Progenitor cell of endocrine pancreas (in vitro differentiated cells): ENCODE measurements around the gene CCM2L. TPM values are rescaled to one million over a fixed set of nuclear protein-coding genes. Genes with fewer than 3 reads are reported as not detected.

Source experiments
- DNase-seq: peaks from one replicate; pipeline ENCODE4 v3.0.0; 2021; ENCODE audit warnings: low spot score; ENCODE audit not compliant: unreplicated experiment
- H3K27ac Mint-ChIP-seq: 2 replicates; pipeline ENCODE4 v1.8.0; 2021; ENCODE audit warnings: mild to moderate bottlenecking, moderate library complexity, mixed read lengths
- H3K27me3 Mint-ChIP-seq: 2 replicates; pipeline ENCODE4 v1.8.0; 2021; ENCODE audit warnings: mixed read lengths
- H3K36me3 Mint-ChIP-seq: 2 replicates; pipeline ENCODE4 v1.8.0; 2022; ENCODE audit warnings: mixed read lengths; ENCODE audit not compliant: insufficient read depth
- H3K4me1 Mint-ChIP-seq: 2 replicates; pipeline ENCODE4 v1.8.0; 2021; ENCODE audit warnings: low read depth, mixed read lengths
- H3K4me3 Mint-ChIP-seq: 2 replicates; pipeline ENCODE4 v1.8.0; 2021; ENCODE audit warnings: low read depth, mild to moderate bottlenecking, moderate library complexity, mixed read lengths
- H3K9me3 Mint-ChIP-seq: 2 replicates; pipeline ENCODE4 v1.8.0; 2021; ENCODE audit warnings: low read depth, mixed read lengths
- total RNA-seq: library from RNA; stranded (reverse); gene quantifications from 2 replicates; pipeline ENCODE4 v1.2.1, GENCODE V29; 2021
- TF ChIP-seq, protein P1 (sequence below): fragments of 200-600 bp; sonication (generic); IDR thresholded peaks from one replicate; pipeline ENCODE4 v1.5.0; 2021; ENCODE audit warnings: antibody characterized with exemption, mild to moderate bottlenecking; ENCODE audit not compliant: unreplicated experiment

Gene CCM2L
- total RNA-seq, 1 donor from 2014 or later: 1.3 TPM

DNA sequence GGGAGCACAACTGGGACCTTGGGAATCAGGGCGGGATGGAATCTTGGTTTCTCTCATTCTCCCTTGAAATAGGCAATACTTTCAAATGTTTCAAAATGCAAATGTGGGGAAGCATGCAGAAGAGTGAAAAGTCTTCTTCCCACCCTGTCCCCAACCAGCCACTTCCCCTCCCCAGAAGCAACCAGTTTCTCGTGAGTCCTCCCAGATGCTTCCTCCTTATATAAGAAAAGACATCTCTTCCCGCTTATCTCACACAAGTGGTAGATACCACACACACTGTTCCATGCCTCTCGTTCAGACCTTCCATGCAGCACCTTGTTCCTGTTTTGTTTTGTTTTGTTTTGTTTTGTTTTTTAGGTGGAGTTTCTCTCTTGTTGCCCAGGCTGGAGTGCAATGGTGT is 67.0 kb downstream of the CCM2L start:
- Mint-ChIP-seq H3K4me1 (no peaks in the 10 kb centered on the region), H3K27ac (no peak overlapping the region), H3K4me3 (no peak overlapping the region), H3K27me3 (peaks cover 61% of the 10 kb centered on the region), H3K9me3 (no peaks in the 10 kb centered on the region), H3K36me3 (no peaks in the 10 kb centered on the region)
- DNase-seq: no peak
- TF ChIP-seq, protein P1, sequence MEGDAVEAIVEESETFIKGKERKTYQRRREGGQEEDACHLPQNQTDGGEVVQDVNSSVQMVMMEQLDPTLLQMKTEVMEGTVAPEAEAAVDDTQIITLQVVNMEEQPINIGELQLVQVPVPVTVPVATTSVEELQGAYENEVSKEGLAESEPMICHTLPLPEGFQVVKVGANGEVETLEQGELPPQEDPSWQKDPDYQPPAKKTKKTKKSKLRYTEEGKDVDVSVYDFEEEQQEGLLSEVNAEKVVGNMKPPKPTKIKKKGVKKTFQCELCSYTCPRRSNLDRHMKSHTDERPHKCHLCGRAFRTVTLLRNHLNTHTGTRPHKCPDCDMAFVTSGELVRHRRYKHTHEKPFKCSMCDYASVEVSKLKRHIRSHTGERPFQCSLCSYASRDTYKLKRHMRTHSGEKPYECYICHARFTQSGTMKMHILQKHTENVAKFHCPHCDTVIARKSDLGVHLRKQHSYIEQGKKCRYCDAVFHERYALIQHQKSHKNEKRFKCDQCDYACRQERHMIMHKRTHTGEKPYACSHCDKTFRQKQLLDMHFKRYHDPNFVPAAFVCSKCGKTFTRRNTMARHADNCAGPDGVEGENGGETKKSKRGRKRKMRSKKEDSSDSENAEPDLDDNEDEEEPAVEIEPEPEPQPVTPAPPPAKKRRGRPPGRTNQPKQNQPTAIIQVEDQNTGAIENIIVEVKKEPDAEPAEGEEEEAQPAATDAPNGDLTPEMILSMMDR: no peak

DNA sequence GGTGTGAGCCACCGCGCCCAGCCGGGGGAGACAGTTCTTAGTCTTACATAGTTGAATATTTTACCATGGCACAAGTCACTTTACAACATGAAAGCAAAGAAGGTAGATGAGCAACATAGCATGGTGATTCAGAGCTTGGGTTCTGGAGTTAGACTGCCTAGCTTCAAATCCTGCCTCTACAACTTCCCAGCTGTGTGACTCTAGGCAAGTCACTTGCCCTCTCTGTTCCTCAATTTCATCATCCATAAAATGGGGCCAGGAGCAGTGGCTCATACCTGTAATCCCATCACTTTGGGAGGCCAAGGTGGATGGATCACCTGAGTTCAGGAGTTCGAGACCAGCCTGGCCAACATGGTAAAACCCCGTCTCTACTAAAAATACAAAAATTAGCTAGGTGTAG is 68.1 kb downstream of the CCM2L start:
- TF ChIP-seq, protein P1: no peak
- Mint-ChIP-seq H3K27me3 (peaks cover 66% of the 10 kb centered on the region), H3K4me1 (no peaks in the 10 kb centered on the region), H3K4me3 (no peak overlapping the region), H3K27ac (no peak overlapping the region), H3K9me3 (no peaks in the 10 kb centered on the region), H3K36me3 (no peaks in the 10 kb centered on the region)
- no peak for DNase-seq

DNA sequence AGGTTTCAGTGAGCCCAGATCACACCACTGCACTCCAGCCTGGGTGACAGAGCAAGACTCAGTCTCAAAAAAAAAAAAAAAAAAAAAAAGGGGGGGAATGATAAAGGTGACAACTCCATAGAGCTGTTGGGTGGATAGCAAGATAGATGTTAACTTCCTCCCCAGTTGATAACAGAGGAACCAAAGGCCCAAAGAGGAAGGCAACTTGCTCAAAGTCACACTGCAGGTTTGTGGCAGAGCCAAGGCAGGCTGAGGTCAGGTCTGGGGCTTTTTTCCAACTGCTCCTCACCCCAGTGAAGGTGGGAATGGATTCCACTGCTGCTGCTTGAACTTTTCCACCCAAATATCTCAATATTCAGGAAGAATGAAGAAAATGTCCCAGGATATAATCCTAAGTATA is 68.6 kb downstream of the CCM2L start:
- Mint-ChIP-seq H3K4me3 (no peak overlapping the region), H3K4me1 (no peaks in the 10 kb centered on the region), H3K9me3 (no peaks in the 10 kb centered on the region), H3K36me3 (no peaks in the 10 kb centered on the region), H3K27ac (no peak overlapping the region), H3K27me3 (peaks cover 65% of the 10 kb centered on the region)
- no peak for DNase-seq
- TF ChIP-seq, protein P1: no peak

GRCh38 chr20:32079655-32080109 is 69.4 kb downstream of the CCM2L start:
- Mint-ChIP-seq H3K27me3 (peaks cover 67% of the 10 kb centered on the region), H3K36me3 (no peaks in the 10 kb centered on the region), H3K27ac (no peak overlapping the region), H3K4me1 (no peaks in the 10 kb centered on the region), H3K4me3 (no peak overlapping the region), H3K9me3 (no peaks in the 10 kb centered on the region)
- TF ChIP-seq, protein P1: no peak
- DNase-seq: no peak

GRCh38 chr20:32080783-32081182 is 70.5 kb downstream of the CCM2L start:
- H3K27ac Mint-ChIP-seq: peak overlapping the region; percentile 25
- H3K4me1 Mint-ChIP-seq: no peaks in the 10 kb centered on the region
- TF ChIP-seq, protein P1: no peak
- no peak for DNase-seq
- no peaks in the 10 kb centered on the region for H3K9me3 Mint-ChIP-seq
- no peak overlapping the region for H3K4me3 Mint-ChIP-seq
- H3K36me3 Mint-ChIP-seq: no peaks in the 10 kb centered on the region
- H3K27me3 Mint-ChIP-seq: peaks cover 63% of the 10 kb centered on the region

Other genes starting within 250 kb of the CCM2L start
- gene MYLK2, start 191.1 kb upstream of the CCM2L start, total RNA-seq: 0.38 and 0.42 TPM in 2 replicates
- not detected in 2 replicates for gene FOXS1, start 164.8 kb upstream of the CCM2L start, total RNA-seq
- gene DUSP15, start 139.9 kb upstream of the CCM2L start, total RNA-seq: 13.2 and 14.9 TPM in 2 replicates
- 2.4 TPM in 2 replicates for gene TTLL9, start 139.8 kb upstream of the CCM2L start, total RNA-seq
- gene PDRG1, start 58.4 kb upstream of the CCM2L start, total RNA-seq: 23.6 and 23.8 TPM in 2 replicates
- gene XKR7, start 42.3 kb upstream of the CCM2L start, total RNA-seq: 2.4 and 2.7 TPM in 2 replicates
- gene HCK, start 41.8 kb downstream of the CCM2L start, total RNA-seq: not detected in 2 replicates
- gene TM9SF4, start 99.3 kb downstream of the CCM2L start, total RNA-seq: 88.7 and 92.9 TPM in 2 replicates
- 57.1 and 59.3 TPM in 2 replicates for gene PLAGL2, start 197.3 kb downstream of the CCM2L start, total RNA-seq
- gene POFUT1, start 197.4 kb downstream of the CCM2L start, total RNA-seq: 48.7 and 49.8 TPM in 2 replicates